Lower leg skin (tissue), 3 donors: ENCODE measurements around the gene SH2D2A.

ENCODE experiments used
- POLR2A ChIP-seq, 2 donors: fragments of 450-650 bp; IDR thresholded peaks; one replicate each; pipeline ENCODE4 v1.6.1; 2016 to 2017; ENCODE audit warnings: antibody characterized with exemption in 2 of 2, mild to moderate bottlenecking in 1 of 2, moderate library complexity in 1 of 2
- TF ChIP-seq, protein P1 (sequence below), 3 donors: fragments of 450-650 bp; IDR thresholded peaks; one replicate each; pipeline ENCODE4 v1.5.1; 2016; ENCODE audit warnings: antibody characterized with exemption in 3 of 3, mild to moderate bottlenecking in 3 of 3, moderate library complexity in 2 of 3

DNA sequence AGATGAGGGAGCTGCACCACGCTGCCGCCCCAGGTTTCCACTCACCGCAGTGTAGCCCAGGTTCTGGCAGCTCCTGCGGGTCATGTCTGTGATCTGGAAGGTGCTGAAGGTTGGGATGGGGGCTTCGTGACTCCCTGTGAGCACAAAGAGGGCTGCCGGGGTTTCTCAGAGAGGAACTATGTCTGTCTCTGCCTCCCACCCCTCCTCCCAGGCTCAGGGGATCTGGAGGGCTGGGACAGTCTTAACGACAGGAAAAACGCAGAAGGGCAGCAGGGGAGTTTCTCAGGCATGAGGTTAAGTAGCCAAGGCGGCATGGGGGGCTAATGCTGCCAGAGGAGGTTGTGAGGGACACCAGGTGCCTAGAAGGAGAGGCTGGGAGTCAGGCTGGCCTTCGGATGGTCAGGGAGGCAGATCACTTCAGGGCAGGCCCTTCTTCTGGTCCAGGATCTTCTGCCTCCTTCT is 656 bp downstream of the SH2D2A start:
- no peak for TF ChIP-seq POLR2A (IDR thresholded peaks at IDR 0.05)
- TF ChIP-seq, protein P1, sequence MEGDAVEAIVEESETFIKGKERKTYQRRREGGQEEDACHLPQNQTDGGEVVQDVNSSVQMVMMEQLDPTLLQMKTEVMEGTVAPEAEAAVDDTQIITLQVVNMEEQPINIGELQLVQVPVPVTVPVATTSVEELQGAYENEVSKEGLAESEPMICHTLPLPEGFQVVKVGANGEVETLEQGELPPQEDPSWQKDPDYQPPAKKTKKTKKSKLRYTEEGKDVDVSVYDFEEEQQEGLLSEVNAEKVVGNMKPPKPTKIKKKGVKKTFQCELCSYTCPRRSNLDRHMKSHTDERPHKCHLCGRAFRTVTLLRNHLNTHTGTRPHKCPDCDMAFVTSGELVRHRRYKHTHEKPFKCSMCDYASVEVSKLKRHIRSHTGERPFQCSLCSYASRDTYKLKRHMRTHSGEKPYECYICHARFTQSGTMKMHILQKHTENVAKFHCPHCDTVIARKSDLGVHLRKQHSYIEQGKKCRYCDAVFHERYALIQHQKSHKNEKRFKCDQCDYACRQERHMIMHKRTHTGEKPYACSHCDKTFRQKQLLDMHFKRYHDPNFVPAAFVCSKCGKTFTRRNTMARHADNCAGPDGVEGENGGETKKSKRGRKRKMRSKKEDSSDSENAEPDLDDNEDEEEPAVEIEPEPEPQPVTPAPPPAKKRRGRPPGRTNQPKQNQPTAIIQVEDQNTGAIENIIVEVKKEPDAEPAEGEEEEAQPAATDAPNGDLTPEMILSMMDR (IDR thresholded peaks at IDR 0.05): no peak
